Endothelial cell of umbilical vein (primary cell): Measurements from ENCODE around the gene ATP1B4. TPM values are rescaled to one million over a fixed set of nuclear protein-coding genes. Genes with fewer than 3 reads are reported as not detected.

Source experiments
- BruUV-seq: library from RNA; stranded (reverse); fragments of 400-500 nt; replicated peaks from 2 replicates; lab custom pipeline; 2021; lab: Mats Ljungman, UMichigan
- CTCF ChIA-PET: fragments of 300-600, 350-600 bp; sonication (Branson Sonifier 250); formaldehyde crosslinking; loops from one replicate; lab custom pipeline; 2021; ENCODE audit warnings: antibody characterized with exemption, inconsistent platforms; lab: Charles Lee
- POLR2A ChIA-PET: fragments of 300-600, 350-600 bp; sonication (Branson Sonifier 250); formaldehyde crosslinking; loops from one replicate; lab custom pipeline; 2021; ENCODE audit warnings: antibody characterized with exemption, inconsistent platforms; lab: Charles Lee
- DNase-seq: peaks from one replicate; pipeline ENCODE4 v3.0.0-alpha.2; 2011; ENCODE audit warnings: low read depth, low spot score
- FAIRE-seq: peaks from 2 replicates; lab custom pipeline; 2011; peaks lifted over from hg19 to GRCh38; lab: Jason Lieb, UNC
- H2AFZ ChIP-seq: 2 replicates; pipeline ENCODE4 v1.6.0; 2012; ENCODE audit warnings: low read depth, low read length, control low read depth, inconsistent platforms
- H3K27ac ChIP-seq: 2 replicates; pipeline ENCODE4 v1.5.1; 2011; ENCODE audit warnings: low read depth, mild to moderate bottlenecking, control low read depth, low read length, moderate library complexity; ENCODE audit not compliant: insufficient read depth
- H3K27me3 ChIP-seq, 2 experiments: 2 replicates each; pipeline versions ENCODE4 v1.6.0 to v1.6.1; 2011; ENCODE audit warnings: low read length in 2 of 2, mixed read lengths in 1 of 2; ENCODE audit not compliant: control insufficient read depth in 2 of 2, insufficient read depth in 2 of 2
- H3K36me3 ChIP-seq, 2 experiments: 2 replicates in 1 of 2; 3 replicates in 1 of 2; pipeline ENCODE4 v1.5.1; 2011; ENCODE audit warnings: low read length in 2 of 2, mild to moderate bottlenecking in 1 of 2, moderate library complexity in 1 of 2; ENCODE audit not compliant: control insufficient read depth in 2 of 2, insufficient read depth in 2 of 2; ENCODE audit errors: extremely low read depth in 1 of 2
- H3K4me1 ChIP-seq: 3 replicates; pipeline ENCODE4 v1.5.1; 2011; ENCODE audit warnings: mild to moderate bottlenecking, low read length; ENCODE audit not compliant: control insufficient read depth, insufficient read depth; ENCODE audit errors: extremely low read depth
- H3K4me2 ChIP-seq: 2 replicates; pipeline ENCODE4 v1.6.1; 2011; ENCODE audit warnings: low read length, control low read depth, mixed read lengths; ENCODE audit not compliant: insufficient read depth
- H3K4me3 ChIP-seq, 3 experiments: fragments of 200-600 bp in 1 of 3; sonication (generic), shearing (Covaris generic) in 1 of 3; replicated peaks in 1 of 3; 2 replicates each; pipeline ENCODE4 v1.5.1; 2011 to 2016; ENCODE audit warnings: control low read depth in 3 of 3, low read length in 3 of 3, mild to moderate bottlenecking in 2 of 3, inconsistent platforms in 1 of 3, low read depth in 1 of 3, moderate library complexity in 1 of 3; ENCODE audit not compliant: insufficient read depth in 1 of 3
- H3K79me2 ChIP-seq: 2 replicates; pipeline ENCODE4 v1.6.0; 2012; ENCODE audit warnings: low read length, inconsistent platforms; ENCODE audit not compliant: control insufficient read depth, insufficient read depth
- H3K9ac ChIP-seq: replicated peaks from 2 replicates; pipeline ENCODE3; 2011; ENCODE audit warnings: low read length, control low read depth; ENCODE audit not compliant: insufficient read depth; ENCODE audit errors: extremely low read depth
- H3K9me1 ChIP-seq: replicated peaks from 3 replicates; pipeline ENCODE4 v1.6.0; 2011; ENCODE audit warnings: mild to moderate bottlenecking, low read length; ENCODE audit not compliant: control insufficient read depth, insufficient read depth; ENCODE audit errors: extremely low read depth
- H3K9me3 ChIP-seq: replicated peaks from 2 replicates; pipeline ENCODE4 v1.5.1; 2012; ENCODE audit warnings: low read length, inconsistent platforms; ENCODE audit not compliant: control insufficient read depth, insufficient read depth
- H4K20me1 ChIP-seq: replicated peaks from 2 replicates; pipeline ENCODE3; 2011; ENCODE audit warnings: mild to moderate bottlenecking, low read length; ENCODE audit not compliant: control insufficient read depth, insufficient read depth; ENCODE audit errors: extremely low read depth
- EZH2 ChIP-seq: IDR thresholded peaks from 2 replicates; pipeline ENCODE4 v1.6.1; 2012; ENCODE audit warnings: borderline replicate concordance, low read depth, mild to moderate bottlenecking, moderate library complexity, low read length, inconsistent platforms; ENCODE audit not compliant: severe bottlenecking
- FOS ChIP-seq: IDR thresholded peaks from 2 replicates; pipeline ENCODE4 v1.6.1; 2011; ENCODE audit warnings: mild to moderate bottlenecking, low read length, moderate library complexity, borderline replicate concordance; ENCODE audit not compliant: insufficient read depth
- GATA2 ChIP-seq: IDR thresholded peaks from 2 replicates; pipeline ENCODE4 v1.7.0; 2011; ENCODE audit warnings: low read depth, mild to moderate bottlenecking, moderate library complexity, mixed read lengths, low read length; ENCODE audit not compliant: insufficient read length, insufficient read depth
- JUN ChIP-seq: IDR thresholded peaks from 2 replicates; pipeline ENCODE4 v1.6.1; 2011; ENCODE audit warnings: borderline replicate concordance, low read depth; ENCODE audit not compliant: insufficient read length, insufficient read depth
- MYC ChIP-seq: IDR thresholded peaks from one replicate; pipeline ENCODE4 v1.6.1; 2011; ENCODE audit warnings: mild to moderate bottlenecking, low read depth, low read length
- POLR2A ChIP-seq: IDR thresholded peaks from 2 replicates; pipeline ENCODE4 v1.6.1; 2012; ENCODE audit warnings: low read depth, mild to moderate bottlenecking, control low read depth, low read length
- POLR2AphosphoS5 ChIP-seq: IDR thresholded peaks from 2 replicates; pipeline ENCODE4 v1.6.1; 2012; ENCODE audit warnings: low read depth, mild to moderate bottlenecking, control low read depth, low read length, moderate library complexity; ENCODE audit not compliant: insufficient read depth
- dilution Hi-C: fragments of 300-500 bp; cut with MboI; formaldehyde crosslinking; loops from one replicate; pipeline ENCODE4 v1.15.0; 2019; ENCODE audit warnings: low sequenced_read_pairs; ENCODE audit not compliant: extremely low pct_ligation_motif_present
- intact Hi-C: fragments of 100-400 bp; cut with micrococcal nuclease; formaldehyde crosslinking; loops from one replicate; pipeline ENCODE4 v1.10.0; 2022
- polyA plus RNA-seq, 4 experiments: library from polyadenylated mRNA; depleted of rRNA in 3 of 4; stranded (reverse) in 3 of 4; unstranded in 1 of 4; fragments of >200 nt; gene quantifications; 2 replicates each; pipeline versions ENCODE4 v1.2.1 to v1.2.3, GENCODE V29; 2011 to 2012; ENCODE audit warnings: missing spikeins in 1 of 4
- total RNA-seq: library from RNA; stranded (reverse); gene quantifications from 2 replicates; pipeline ENCODE4 v1.2.3, GENCODE V29; 2021
- TF ChIP-seq, protein P1 (sequence below), 2 donors: IDR thresholded peaks; 1 replicate in 1 of 2; 2 replicates in 1 of 2; pipeline ENCODE4 v1.5.1; 2011; ENCODE audit warnings: low read length in 2 of 2, mild to moderate bottlenecking in 2 of 2, moderate library complexity in 2 of 2, control low read depth in 1 of 2, inconsistent platforms in 1 of 2, low read depth in 1 of 2; ENCODE audit not compliant: insufficient read depth in 1 of 2; ENCODE audit errors: extremely low read depth in 1 of 2
- TF ChIP-seq, protein P2 (sequence below): IDR thresholded peaks from 2 replicates; pipeline ENCODE4 v1.6.1; 2011; ENCODE audit not compliant: insufficient read depth, insufficient read length

ATP1B4 gene
- total and polyA plus RNA-seq, 2 donors (not counting 3 experiments of a cell fraction or from before 2014, with no cell fraction given) = not detected

DNA sequence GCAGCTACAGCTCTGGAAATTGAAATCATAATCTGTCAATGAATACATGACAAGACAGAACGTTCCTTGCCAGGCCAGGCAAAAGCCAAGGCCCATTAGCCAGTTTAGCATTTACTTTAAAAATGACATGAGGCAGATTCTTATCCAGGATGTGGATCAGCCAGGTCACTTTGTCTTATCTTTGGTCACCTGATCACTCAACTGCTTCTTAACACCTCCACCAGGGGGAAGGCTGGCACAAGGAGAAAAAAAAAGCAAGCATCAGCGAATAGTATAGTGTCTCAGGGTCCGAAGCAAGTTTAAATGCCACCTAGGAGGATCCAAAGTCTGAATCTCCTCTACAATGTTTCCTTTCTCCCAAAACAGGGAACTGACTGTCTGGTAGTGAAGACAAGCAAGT is 18.8 kb downstream of the ATP1B4 start:
- H3K27ac ChIP-seq = no peak overlapping the region
- H2AFZ ChIP-seq = no peak overlapping the region
- H3K4me2 ChIP-seq = no peak overlapping the region
- dilution Hi-C loops (no loop called here), intact Hi-C loops (loop anchor here (1.0 to 5.0 kb wide), 2 partner anchors 72 to 95 kb away; no protein-coding TSS in a partner anchor)
- no peaks in the 10 kb centered on the region for H3K79me2 ChIP-seq
- no peaks in the 10 kb centered on the region for H3K9me3 ChIP-seq
- H3K36me3 ChIP-seq = no peaks in the 10 kb centered on the region
- no TSS peak for BruUV-seq
- ChIA-PET CTCF (interaction anchor here (0.6 to 2.7 kb wide), 10 partner anchors 8 to 105 kb away, joined by 3 to 25 read pairs (median 4); no protein-coding TSS in a partner anchor), POLR2A (no interaction called here)
- H3K4me3 ChIP-seq = no peak overlapping the region
- H3K27me3 ChIP-seq = peaks cover 3 to 5% of the 10 kb centered on the region in 2 experiments
- TF ChIP-seq, protein P1, sequence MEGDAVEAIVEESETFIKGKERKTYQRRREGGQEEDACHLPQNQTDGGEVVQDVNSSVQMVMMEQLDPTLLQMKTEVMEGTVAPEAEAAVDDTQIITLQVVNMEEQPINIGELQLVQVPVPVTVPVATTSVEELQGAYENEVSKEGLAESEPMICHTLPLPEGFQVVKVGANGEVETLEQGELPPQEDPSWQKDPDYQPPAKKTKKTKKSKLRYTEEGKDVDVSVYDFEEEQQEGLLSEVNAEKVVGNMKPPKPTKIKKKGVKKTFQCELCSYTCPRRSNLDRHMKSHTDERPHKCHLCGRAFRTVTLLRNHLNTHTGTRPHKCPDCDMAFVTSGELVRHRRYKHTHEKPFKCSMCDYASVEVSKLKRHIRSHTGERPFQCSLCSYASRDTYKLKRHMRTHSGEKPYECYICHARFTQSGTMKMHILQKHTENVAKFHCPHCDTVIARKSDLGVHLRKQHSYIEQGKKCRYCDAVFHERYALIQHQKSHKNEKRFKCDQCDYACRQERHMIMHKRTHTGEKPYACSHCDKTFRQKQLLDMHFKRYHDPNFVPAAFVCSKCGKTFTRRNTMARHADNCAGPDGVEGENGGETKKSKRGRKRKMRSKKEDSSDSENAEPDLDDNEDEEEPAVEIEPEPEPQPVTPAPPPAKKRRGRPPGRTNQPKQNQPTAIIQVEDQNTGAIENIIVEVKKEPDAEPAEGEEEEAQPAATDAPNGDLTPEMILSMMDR (IDR thresholded peaks at IDR 0.05; ENCODE audit: extremely low read depth in 1 of 2, insufficient read depth in 1 of 2, low read depth in 1 of 2, low read length in 2 of 2) = peak; percentile 15 to 23
- TF ChIP-seq MYC = no peak
- TF ChIP-seq, protein P2, sequence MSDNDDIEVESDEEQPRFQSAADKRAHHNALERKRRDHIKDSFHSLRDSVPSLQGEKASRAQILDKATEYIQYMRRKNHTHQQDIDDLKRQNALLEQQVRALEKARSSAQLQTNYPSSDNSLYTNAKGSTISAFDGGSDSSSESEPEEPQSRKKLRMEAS = no peak
- no peak for TF ChIP-seq FOS
- H4K20me1 ChIP-seq = no peaks in the 10 kb centered on the region
- DNase-seq (peak; percentile 2), FAIRE-seq (no peak)
- H3K9ac ChIP-seq = no peak overlapping the region
- H3K9me1 ChIP-seq = no peaks in the 10 kb centered on the region
- H3K4me1 ChIP-seq = no peaks in the 10 kb centered on the region

DNA sequence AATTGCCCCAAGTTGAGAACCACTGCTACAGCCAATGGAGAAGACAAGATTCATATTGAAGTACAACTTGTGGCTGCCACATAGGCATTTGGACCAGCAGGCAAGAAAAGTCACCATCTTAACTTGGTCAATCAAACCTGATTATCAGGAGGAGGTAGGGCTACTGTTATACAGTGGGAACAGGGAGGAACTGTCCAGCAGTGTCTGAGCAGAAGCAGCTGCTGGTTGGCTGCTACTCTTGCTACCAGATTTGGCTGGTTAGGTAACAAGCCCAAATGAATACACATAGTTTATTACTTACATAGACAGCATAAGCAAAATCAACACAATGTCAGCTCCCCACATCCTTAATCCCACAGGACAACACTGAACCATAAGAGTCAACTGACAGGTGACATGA is 39.4 kb downstream of the ATP1B4 start:
- no peak overlapping the region for H3K4me3 ChIP-seq
- no peaks in the 10 kb centered on the region for H4K20me1 ChIP-seq
- dilution Hi-C loops (no loop called here), intact Hi-C loops (no loop called here)
- H3K27me3 ChIP-seq = no peaks in the 10 kb centered on the region
- H3K36me3 ChIP-seq = no peaks in the 10 kb centered on the region
- no peak overlapping the region for H3K27ac ChIP-seq
- no peak for DNase-seq
- no TSS peak for BruUV-seq
- no peaks in the 10 kb centered on the region for H3K9me1 ChIP-seq
- ChIA-PET POLR2A (no interaction called here), CTCF (no interaction called here)
- no peak overlapping the region for H2AFZ ChIP-seq
- no peaks in the 10 kb centered on the region for H3K79me2 ChIP-seq
- H3K9me3 ChIP-seq = no peaks in the 10 kb centered on the region
- FAIRE-seq = no peak
- TF ChIP-seq MYC (no peak), JUN (no peak), GATA2 (no peak), EZH2 (no peak), POLR2A (no peak), FOS (no peak), POLR2AphosphoS5 (no peak)
- TF ChIP-seq, protein P2 = no peak
- TF ChIP-seq, protein P1 (IDR thresholded peaks at IDR 0.05; ENCODE audit: extremely low read depth in 1 of 2, insufficient read depth in 1 of 2, low read depth in 1 of 2, low read length in 2 of 2) = no peak
- H3K9ac ChIP-seq = no peak overlapping the region
- no peak overlapping the region for H3K4me2 ChIP-seq
- H3K4me1 ChIP-seq = no peaks in the 10 kb centered on the region
